Tibial artery (tissue), 4 donors: ENCODE measurements around the gene BRD2.

ENCODE experiments used
- DNase-seq, 2 donors: peaks; one replicate each; pipeline ENCODE4 v3.0.0-alpha.2; 2019
- H3K27ac ChIP-seq, 2 donors: fragments of 200-600 bp; sonication (generic) in 1 of 2; 1 replicate in 1 of 2; 2 replicates in 1 of 2; pipeline ENCODE4 v1.5.1; 2018 to 2019; ENCODE audit warnings: mild to moderate bottlenecking in 1 of 2
- H3K27me3 ChIP-seq, 2 donors: fragments of 200-600 bp; sonication (generic) in 1 of 2; one replicate each; pipeline versions ENCODE4 v1.5.1 to v1.6.0; 2016 to 2019
- H3K36me3 ChIP-seq, 3 donors: fragments of 200-600 bp; sonication (generic) in 2 of 3; one replicate each; pipeline ENCODE4 v1.5.1; 2016 to 2019; ENCODE audit warnings: mild to moderate bottlenecking in 2 of 3
- H3K4me1 ChIP-seq, 4 donors: fragments of 200-600 bp; sonication (generic) in 2 of 4; 1 replicate in 3 of 4; 2 replicates in 1 of 4; pipeline ENCODE4 v1.5.1; 2016 to 2019
- H3K4me3 ChIP-seq, 2 donors: fragments of 200-600 bp; sonication (generic) in 1 of 2; 1 replicate in 1 of 2; 2 replicates in 1 of 2; pipeline ENCODE4 v1.5.1; 2018 to 2019; ENCODE audit warnings: mild to moderate bottlenecking in 2 of 2
- H3K9me3 ChIP-seq, 3 donors: fragments of 200-600 bp; sonication (generic) in 1 of 3; one replicate each; pipeline ENCODE4 v1.5.1; 2016 to 2019
- intact Hi-C: fragments of 100-400 bp; cut with DNase I; formaldehyde crosslinking; loops from one replicate; pipeline ENCODE4 v1.15.0; 2023; ENCODE audit warnings: low total_unique reads
- TF ChIP-seq, protein P1 (sequence below), 2 experiments: fragments of 200-600 bp in 1 of 2; fragments of 450-650 bp in 1 of 2; IDR thresholded peaks; one replicate each; pipeline ENCODE4 v1.5.1; 2017 to 2019; ENCODE audit warnings: antibody characterized with exemption in 2 of 2, mild to moderate bottlenecking in 1 of 2, moderate library complexity in 1 of 2

BRD2 gene

DNA sequence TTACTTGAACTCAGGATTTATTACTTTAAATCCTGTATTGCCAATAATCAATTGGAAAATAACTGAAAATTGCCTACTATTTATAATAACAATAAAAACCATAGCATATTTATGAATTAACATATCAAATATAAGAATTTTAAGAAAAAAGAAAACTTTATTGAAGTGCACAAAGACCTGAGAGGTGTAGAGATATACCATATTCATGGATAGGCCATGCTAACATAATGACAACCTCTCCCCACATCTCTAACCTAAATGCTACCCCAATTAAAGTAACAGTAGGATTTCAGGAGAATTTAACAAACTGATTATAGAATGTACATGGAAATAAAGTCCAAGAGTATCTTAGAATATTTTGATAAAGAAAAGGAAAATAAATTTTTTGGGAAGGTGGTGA, 22.4 kb upstream of the BRD2 start:
- TF ChIP-seq, protein P1, sequence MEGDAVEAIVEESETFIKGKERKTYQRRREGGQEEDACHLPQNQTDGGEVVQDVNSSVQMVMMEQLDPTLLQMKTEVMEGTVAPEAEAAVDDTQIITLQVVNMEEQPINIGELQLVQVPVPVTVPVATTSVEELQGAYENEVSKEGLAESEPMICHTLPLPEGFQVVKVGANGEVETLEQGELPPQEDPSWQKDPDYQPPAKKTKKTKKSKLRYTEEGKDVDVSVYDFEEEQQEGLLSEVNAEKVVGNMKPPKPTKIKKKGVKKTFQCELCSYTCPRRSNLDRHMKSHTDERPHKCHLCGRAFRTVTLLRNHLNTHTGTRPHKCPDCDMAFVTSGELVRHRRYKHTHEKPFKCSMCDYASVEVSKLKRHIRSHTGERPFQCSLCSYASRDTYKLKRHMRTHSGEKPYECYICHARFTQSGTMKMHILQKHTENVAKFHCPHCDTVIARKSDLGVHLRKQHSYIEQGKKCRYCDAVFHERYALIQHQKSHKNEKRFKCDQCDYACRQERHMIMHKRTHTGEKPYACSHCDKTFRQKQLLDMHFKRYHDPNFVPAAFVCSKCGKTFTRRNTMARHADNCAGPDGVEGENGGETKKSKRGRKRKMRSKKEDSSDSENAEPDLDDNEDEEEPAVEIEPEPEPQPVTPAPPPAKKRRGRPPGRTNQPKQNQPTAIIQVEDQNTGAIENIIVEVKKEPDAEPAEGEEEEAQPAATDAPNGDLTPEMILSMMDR (IDR thresholded peaks at IDR 0.05), result no peak
- Histone ChIP-seq H3K27me3 (peaks cover 0 to 3% of the 10 kb centered on the region in 2 donors), H3K36me3 (no peaks in the 10 kb centered on the region), H3K27ac (no peak overlapping the region), H3K9me3 (peaks cover 0 to 3% (median 0%) of the 10 kb centered on the region in 3 donors), H3K4me1 (peaks cover 0 to 3% (median 0%) of the 10 kb centered on the region in 4 donors), H3K4me3 (no peak overlapping the region)
- intact Hi-C loops, result no loop called here
- DNase-seq, result no peak

DNA sequence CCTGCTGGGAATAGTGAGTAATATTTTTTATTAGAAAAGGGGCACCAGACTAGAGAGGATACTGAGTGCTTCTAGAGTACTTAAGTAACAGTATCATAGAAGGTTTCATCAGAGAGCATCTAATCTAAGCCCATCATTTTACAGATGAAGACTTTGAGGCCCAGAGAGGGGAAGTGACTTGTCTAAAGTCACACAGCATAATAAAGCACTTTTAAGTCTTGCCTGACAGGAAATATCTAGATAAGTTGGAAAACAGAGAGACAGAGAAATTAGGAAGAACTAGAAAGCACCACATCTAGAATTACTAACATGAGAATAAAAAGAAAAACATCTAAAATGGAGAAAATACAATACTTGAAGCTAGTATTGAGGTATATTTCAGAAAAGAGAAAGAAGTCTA, 21.5 kb upstream of the BRD2 start:
- intact Hi-C loops, result no loop called here
- TF ChIP-seq, protein P1 (IDR thresholded peaks at IDR 0.05), result no peak
- H3K4me1 ChIP-seq, result no peaks in the 10 kb centered on the region
- no peaks in the 10 kb centered on the region for H3K36me3 ChIP-seq
- H3K27ac ChIP-seq, result no peak overlapping the region
- H3K9me3 ChIP-seq, result peaks cover 0 to 3% (median 0%) of the 10 kb centered on the region in 3 donors
- peaks cover 0 to 3% of the 10 kb centered on the region in 2 donors for H3K27me3 ChIP-seq
- no peak overlapping the region for H3K4me3 ChIP-seq
- DNase-seq, result no peak

DNA sequence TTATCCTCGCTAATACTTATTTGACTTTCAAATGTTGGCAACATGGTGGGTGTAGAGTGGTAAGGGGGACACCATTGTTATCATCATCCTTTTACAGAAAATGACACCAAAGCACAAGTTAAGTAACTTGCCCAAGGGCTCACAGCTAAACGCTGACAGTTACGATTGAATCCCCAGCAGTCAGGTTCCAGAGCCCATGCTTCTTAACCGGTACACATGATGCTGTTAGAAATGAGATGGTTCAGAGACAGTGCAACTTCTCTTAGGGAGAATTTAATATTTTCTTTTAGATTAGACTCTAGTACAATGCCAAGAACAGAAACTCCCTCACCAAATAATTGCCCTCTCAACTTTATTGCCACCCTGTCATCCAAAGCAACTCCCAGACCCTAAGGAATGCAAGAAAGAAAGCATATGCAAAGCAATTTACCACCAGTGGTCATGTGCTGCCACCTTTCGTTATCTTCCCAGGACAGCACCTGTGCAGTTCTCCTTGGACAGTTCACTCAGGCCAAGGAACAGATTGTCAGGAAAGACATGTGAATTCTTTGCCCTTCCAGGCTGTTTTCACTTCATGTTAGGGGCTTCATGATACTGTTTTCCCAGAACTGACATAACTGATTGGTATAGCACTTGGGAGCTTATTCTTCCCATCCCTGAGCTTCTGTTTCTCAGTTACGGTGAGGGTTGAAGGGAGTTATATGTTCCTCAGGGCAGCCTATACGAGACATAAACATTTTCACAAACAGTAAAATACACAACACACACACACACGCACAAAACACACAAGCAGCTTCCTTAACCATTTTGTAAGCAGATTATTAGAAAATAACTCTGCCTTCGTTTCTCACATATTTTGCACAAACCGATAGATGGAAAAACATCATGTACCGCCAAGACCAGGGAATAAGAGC, 20.6 kb upstream of the BRD2 start:
- Histone ChIP-seq H3K36me3 (no peaks in the 10 kb centered on the region), H3K4me3 (no peak overlapping the region), H3K27ac (no peak overlapping the region), H3K4me1 (peaks cover 0 to 4% (median 1%) of the 10 kb centered on the region in 4 donors), H3K9me3 (peaks cover 0 to 3% (median 0%) of the 10 kb centered on the region in 3 donors), H3K27me3 (peaks cover 0 to 3% of the 10 kb centered on the region in 2 donors)
- intact Hi-C loops, result no loop called here
- TF ChIP-seq, protein P1 (IDR thresholded peaks at IDR 0.05), result no peak
- no peak for DNase-seq

DNA sequence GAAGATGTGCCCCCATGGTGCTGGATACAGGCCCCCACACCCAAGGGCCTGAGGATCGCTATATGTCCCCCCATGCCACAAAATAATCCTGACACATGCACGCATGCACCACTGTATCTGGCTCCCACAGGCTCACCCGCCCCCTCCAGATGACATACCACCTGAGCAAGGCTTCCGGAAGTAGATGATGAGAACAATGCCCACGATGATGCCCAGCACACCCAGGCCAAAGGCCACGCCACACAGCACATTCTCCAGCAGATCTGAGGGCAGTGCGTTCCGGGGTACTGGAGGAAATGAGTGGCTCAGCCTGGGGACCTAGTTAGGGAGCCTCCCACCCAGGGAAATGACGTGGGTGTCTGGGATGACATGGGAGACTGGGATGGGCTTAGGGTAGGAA, 19.3 kb upstream of the BRD2 start:
- TF ChIP-seq, protein P1 (IDR thresholded peaks at IDR 0.05), result no peak
- no peak overlapping the region for H3K4me3 ChIP-seq
- no peak for DNase-seq
- H3K27me3 ChIP-seq, result peaks cover 0 to 3% of the 10 kb centered on the region in 2 donors
- no peaks in the 10 kb centered on the region for H3K36me3 ChIP-seq
- peaks cover 0 to 3% (median 0%) of the 10 kb centered on the region in 3 donors for H3K9me3 ChIP-seq
- intact Hi-C loops, result no loop called here
- peaks cover 0 to 11% (median 5%) of the 10 kb centered on the region in 4 donors for H3K4me1 ChIP-seq
- no peak overlapping the region for H3K27ac ChIP-seq

DNA sequence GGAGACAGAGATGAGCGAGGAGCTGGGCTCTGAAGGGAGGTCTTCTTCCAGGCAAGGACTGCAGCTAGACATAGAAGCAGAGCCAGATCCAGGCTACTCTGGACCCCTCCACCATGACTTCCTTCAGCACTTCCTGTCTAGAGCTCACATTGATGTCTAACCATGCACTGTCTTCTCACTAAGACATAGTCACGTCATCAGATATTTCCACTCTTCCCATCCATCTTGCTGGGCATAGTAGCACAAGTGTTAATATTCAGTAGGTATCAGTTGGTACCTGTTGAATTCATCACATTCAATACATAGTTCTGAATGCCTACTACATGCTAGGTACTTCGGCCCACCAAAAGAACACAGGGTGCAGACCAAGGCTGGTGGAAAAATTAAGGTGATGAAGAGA, 18.4 kb upstream of the BRD2 start:
- DNase-seq, result no peak
- no peak overlapping the region for H3K4me3 ChIP-seq

More for the DNA sequence above, 18.4 kb upstream of the BRD2 start:
- intact Hi-C loops, result loop anchor here (10.0 kb wide), 1 partner anchor 65 kb away; no protein-coding TSS in a partner anchor
- H3K9me3 ChIP-seq, result peaks cover 0 to 3% (median 0%) of the 10 kb centered on the region in 3 donors
- H3K4me1 ChIP-seq, result peaks cover 0 to 11% (median 5%) of the 10 kb centered on the region in 4 donors
- no peak overlapping the region for H3K27ac ChIP-seq
- H3K36me3 ChIP-seq, result no peaks in the 10 kb centered on the region
- H3K27me3 ChIP-seq, result peaks cover 0 to 2% of the 10 kb centered on the region in 2 donors
- TF ChIP-seq, protein P1 (IDR thresholded peaks at IDR 0.05), result no peak
